Measurements from ENCODE around the gene TMEM163. TPM values are rescaled to one million over a fixed set of nuclear protein-coding genes. Genes with fewer than 3 reads are reported as not detected.

Gene TMEM163
- total RNA-seq, 1 donor from 2014 or later, result 2.4 TPM

GRCh38 chr2:134578316-134578715 is 140.5 kb downstream of the TMEM163 start:
- no peak overlapping the region for H3K4me3 ChIP-seq (ENCODE audit: low read depth, low read length)
- no peak for DNase-seq (ENCODE audit: low read depth)
- H3K27me3 ChIP-seq (ENCODE audit: control insufficient read depth, insufficient read depth, low read length), result no peaks in the 10 kb centered on the region
- no peak for TF ChIP-seq CTCF (IDR thresholded peaks at IDR 0.05; ENCODE audit: insufficient read depth, low read length, poor library complexity, severe bottlenecking)
- H3K36me3 ChIP-seq (ENCODE audit: control insufficient read depth, insufficient read depth, low read length), result no peaks in the 10 kb centered on the region

GRCh38 chr2:134576478-134576877 is 142.3 kb downstream of the TMEM163 start:
- Histone ChIP-seq H3K27me3 (ENCODE audit: control insufficient read depth, insufficient read depth, low read length) (no peaks in the 10 kb centered on the region), H3K4me3 (ENCODE audit: low read depth, low read length) (no peak overlapping the region), H3K36me3 (ENCODE audit: control insufficient read depth, insufficient read depth, low read length) (no peaks in the 10 kb centered on the region)
- no peak for TF ChIP-seq CTCF (IDR thresholded peaks at IDR 0.05; ENCODE audit: insufficient read depth, low read length, poor library complexity, severe bottlenecking)
- DNase-seq (ENCODE audit: low read depth), result no peak

GRCh38 chr2:134575888-134576287 is 142.9 kb downstream of the TMEM163 start:
- no peak for DNase-seq (ENCODE audit: low read depth)
- Histone ChIP-seq H3K27me3 (ENCODE audit: control insufficient read depth, insufficient read depth, low read length) (no peaks in the 10 kb centered on the region), H3K36me3 (ENCODE audit: control insufficient read depth, insufficient read depth, low read length) (no peaks in the 10 kb centered on the region), H3K4me3 (ENCODE audit: low read depth, low read length) (no peak overlapping the region)
- no peak for TF ChIP-seq CTCF (IDR thresholded peaks at IDR 0.05; ENCODE audit: insufficient read depth, low read length, poor library complexity, severe bottlenecking)

GRCh38 chr2:134574611-134575330 is 144.0 kb downstream of the TMEM163 start:
- DNase-seq (ENCODE audit: low read depth), result no peak
- no peaks in the 10 kb centered on the region for H3K36me3 ChIP-seq (ENCODE audit: control insufficient read depth, insufficient read depth, low read length)
- no peaks in the 10 kb centered on the region for H3K27me3 ChIP-seq (ENCODE audit: control insufficient read depth, insufficient read depth, low read length)
- no peak for TF ChIP-seq CTCF (IDR thresholded peaks at IDR 0.05; ENCODE audit: insufficient read depth, low read length, poor library complexity, severe bottlenecking)
- no peak overlapping the region for H3K4me3 ChIP-seq (ENCODE audit: low read depth, low read length)

GRCh38 chr2:134573724-134574123 is 145.1 kb downstream of the TMEM163 start:
- no peaks in the 10 kb centered on the region for H3K27me3 ChIP-seq (ENCODE audit: control insufficient read depth, insufficient read depth, low read length)
- DNase-seq (ENCODE audit: low read depth), result no peak
- no peak overlapping the region for H3K4me3 ChIP-seq (ENCODE audit: low read depth, low read length)
- H3K36me3 ChIP-seq (ENCODE audit: control insufficient read depth, insufficient read depth, low read length), result no peaks in the 10 kb centered on the region
- no peak for TF ChIP-seq CTCF (IDR thresholded peaks at IDR 0.05; ENCODE audit: insufficient read depth, low read length, poor library complexity, severe bottlenecking)

GRCh38 chr2:134573085-134573370 is 145.8 kb downstream of the TMEM163 start:
- TF ChIP-seq CTCF (IDR thresholded peaks at IDR 0.05; ENCODE audit: insufficient read depth, low read length, poor library complexity, severe bottlenecking), result no peak
- Histone ChIP-seq H3K4me3 (ENCODE audit: low read depth, low read length) (no peak overlapping the region), H3K27me3 (ENCODE audit: control insufficient read depth, insufficient read depth, low read length) (no peaks in the 10 kb centered on the region), H3K36me3 (ENCODE audit: control insufficient read depth, insufficient read depth, low read length) (no peaks in the 10 kb centered on the region)
- DNase-seq (ENCODE audit: low read depth), result no peak

All from kidney epithelial cell (primary cell).